Ascending aorta (tissue), 2 donors: ENCODE measurements around the gene LARP4. TPM values are rescaled to one million over a fixed set of nuclear protein-coding genes. Genes with fewer than 3 reads are reported as not detected.
"Not testable (repeated sequence)": the region's sequence is repeated elsewhere in the genome, so short reads cannot be mapped to it uniquely, and the experiment has no call there.

Experiments
- DNase-seq, 2 donors: peaks; one replicate each; pipeline ENCODE4 v3.0.0-alpha.2; 2019; ENCODE audit warnings: low spot score in 2 of 2
- H3K27ac ChIP-seq, 2 donors: fragments of 200-600 bp; sonication (generic); one replicate each; pipeline ENCODE4 v1.5.1; 2016 to 2017; ENCODE audit warnings: mild to moderate bottlenecking in 1 of 2
- H3K27me3 ChIP-seq: fragments of 200-600 bp; sonication (generic); one replicate; pipeline ENCODE4 v1.5.1; 2017
- H3K36me3 ChIP-seq, 2 donors: fragments of 200-600 bp; sonication (generic); one replicate each; pipeline ENCODE4 v1.5.1; 2016
- H3K4me1 ChIP-seq, 2 donors: fragments of 200-600 bp; sonication (generic); one replicate each; pipeline ENCODE4 v1.5.1; 2016 to 2017; ENCODE audit warnings: mild to moderate bottlenecking in 1 of 2
- H3K4me3 ChIP-seq, 2 donors: fragments of 200-600 bp; sonication (generic); one replicate each; pipeline ENCODE4 v1.5.1; 2016 to 2017; ENCODE audit warnings: mild to moderate bottlenecking in 1 of 2
- H3K9me3 ChIP-seq, 2 donors: fragments of 200-600 bp; sonication (generic); one replicate each; pipeline ENCODE4 v1.5.1; 2016
- intact Hi-C: fragments of 100-400 bp; cut with DNase I; formaldehyde crosslinking; loops from one replicate; pipeline ENCODE4 v1.15.1; 2023
- total RNA-seq: library from RNA; depleted of rRNA; stranded (reverse); fragments of >200 nt; gene quantifications from one replicate; pipeline ENCODE4 v1.1.0, GENCODE V29; 2016
- TF ChIP-seq, protein P1 (sequence below), 3 experiments: fragments of 200-600 bp in 2 of 3; fragments of 450-650 bp in 1 of 3; sonication (generic) in 2 of 3; IDR thresholded peaks; one replicate each; pipeline ENCODE4 v1.5.1; 2016 to 2019; ENCODE audit warnings: antibody characterized with exemption in 3 of 3, mild to moderate bottlenecking in 1 of 3, moderate library complexity in 1 of 3

Gene LARP4
- total RNA-seq, 1 donor from 2014 or later: 45.7 TPM

DNA sequence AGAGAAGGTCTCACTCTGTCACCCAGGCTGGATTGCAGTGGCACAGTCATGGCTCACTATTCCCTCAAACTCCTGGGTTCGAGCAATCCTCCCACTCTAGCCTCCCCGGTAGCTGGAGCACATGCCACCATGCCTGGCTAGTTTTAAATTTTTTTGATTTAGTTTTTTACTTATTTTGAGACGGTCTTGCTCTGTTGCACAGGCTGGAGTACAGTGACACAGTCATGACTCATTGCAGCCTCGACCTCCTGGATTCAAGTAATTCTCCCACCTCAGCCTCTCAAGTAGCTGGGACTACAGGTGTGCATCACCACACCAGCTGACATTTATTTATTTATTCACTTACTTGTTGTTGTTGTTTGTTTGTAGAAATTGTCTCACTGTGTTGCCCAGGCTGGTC is 81.9 kb downstream of the LARP4 start:
- Histone ChIP-seq H3K36me3 (no peaks in the 10 kb centered on the region), H3K4me3 (no peak overlapping the region), H3K9me3 (no peaks in the 10 kb centered on the region), H3K27me3 (no peaks in the 10 kb centered on the region), H3K4me1 (no peaks in the 10 kb centered on the region), H3K27ac (no peak overlapping the region)
- intact Hi-C loops: no loop called here
- no peak for DNase-seq
- TF ChIP-seq, protein P1, sequence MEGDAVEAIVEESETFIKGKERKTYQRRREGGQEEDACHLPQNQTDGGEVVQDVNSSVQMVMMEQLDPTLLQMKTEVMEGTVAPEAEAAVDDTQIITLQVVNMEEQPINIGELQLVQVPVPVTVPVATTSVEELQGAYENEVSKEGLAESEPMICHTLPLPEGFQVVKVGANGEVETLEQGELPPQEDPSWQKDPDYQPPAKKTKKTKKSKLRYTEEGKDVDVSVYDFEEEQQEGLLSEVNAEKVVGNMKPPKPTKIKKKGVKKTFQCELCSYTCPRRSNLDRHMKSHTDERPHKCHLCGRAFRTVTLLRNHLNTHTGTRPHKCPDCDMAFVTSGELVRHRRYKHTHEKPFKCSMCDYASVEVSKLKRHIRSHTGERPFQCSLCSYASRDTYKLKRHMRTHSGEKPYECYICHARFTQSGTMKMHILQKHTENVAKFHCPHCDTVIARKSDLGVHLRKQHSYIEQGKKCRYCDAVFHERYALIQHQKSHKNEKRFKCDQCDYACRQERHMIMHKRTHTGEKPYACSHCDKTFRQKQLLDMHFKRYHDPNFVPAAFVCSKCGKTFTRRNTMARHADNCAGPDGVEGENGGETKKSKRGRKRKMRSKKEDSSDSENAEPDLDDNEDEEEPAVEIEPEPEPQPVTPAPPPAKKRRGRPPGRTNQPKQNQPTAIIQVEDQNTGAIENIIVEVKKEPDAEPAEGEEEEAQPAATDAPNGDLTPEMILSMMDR (IDR thresholded peaks at IDR 0.05): no peak

GRCh38 chr12:50483488-50483887 is 82.8 kb downstream of the LARP4 start:
- TF ChIP-seq, protein P1 (IDR thresholded peaks at IDR 0.05): no peak
- Histone ChIP-seq H3K9me3 (no peaks in the 10 kb centered on the region), H3K4me1 (no peaks in the 10 kb centered on the region), H3K27me3 (no peaks in the 10 kb centered on the region), H3K4me3 (no peak overlapping the region), H3K27ac (no peak overlapping the region), H3K36me3 (no peaks in the 10 kb centered on the region)
- intact Hi-C loops: no loop called here
- no peak for DNase-seq

GRCh38 chr12:50488801-50489200 is 88.1 kb downstream of the LARP4 start:
- Histone ChIP-seq H3K4me3 (no peak overlapping the region), H3K27ac (no peak overlapping the region), H3K4me1 (no peaks in the 10 kb centered on the region), H3K36me3 (no peaks in the 10 kb centered on the region), H3K27me3 (no peaks in the 10 kb centered on the region), H3K9me3 (peaks cover 0 to 9% of the 10 kb centered on the region in 2 donors)
- no peak for DNase-seq
- TF ChIP-seq, protein P1 (IDR thresholded peaks at IDR 0.05): no peak
- intact Hi-C loops: no loop called here

DNA sequence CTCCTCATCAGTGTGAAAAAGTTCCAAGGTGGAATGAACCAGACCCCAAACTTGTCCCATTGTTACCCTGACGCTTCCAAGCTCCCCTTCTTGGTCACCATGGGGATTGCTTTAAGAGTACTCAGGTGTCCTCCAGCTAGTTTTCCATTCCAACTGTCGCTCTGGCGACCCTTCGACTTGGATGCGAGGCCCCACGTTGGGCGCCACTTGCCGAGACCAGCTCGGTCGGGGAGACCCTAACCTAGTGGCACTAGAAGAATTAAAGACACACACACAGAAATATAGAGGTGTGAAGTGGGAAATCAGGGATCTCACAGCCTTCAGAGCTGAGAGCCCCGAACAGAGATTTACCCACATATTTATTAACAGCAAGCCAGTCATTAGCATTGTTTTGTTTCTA is 97.4 kb downstream of the LARP4 start:
- intact Hi-C loops, H3K4me1 ChIP-seq, H3K4me3 ChIP-seq, H3K27ac ChIP-seq, DNase-seq, H3K27me3 ChIP-seq, H3K36me3 ChIP-seq: not testable (repeated sequence)
- peaks cover 25 to 41% of the 10 kb centered on the region in 2 donors for H3K9me3 ChIP-seq

- H3K9me3 ChIP-seq: peaks cover 0 to under 1% of the 10 kb centered on the region in 2 donors
- peak within 1 kb of the TSS; percentile 54 to 85 for H3K4me3 ChIP-seq
- H3K27ac ChIP-seq: peak within 1 kb of the TSS; percentile 86 to 92
- TF ChIP-seq, protein P1 (IDR thresholded peaks at IDR 0.05): peak; percentile 87 to 98 (median 91)
- peaks cover 2 to 22% of the 10 kb centered on the region in 2 donors for H3K4me1 ChIP-seq
- intact Hi-C loops: loop anchor here (1.0 to 10.0 kb wide), 3 partner anchors 133 to 520 kb away; partner anchors contain the start of genes RACGAP1 and SLC11A2
- peak; percentile 82 to 97 for DNase-seq
- H3K27me3 ChIP-seq: no peaks in the 10 kb centered on the region
- H3K36me3 ChIP-seq: no peaks in the 10 kb centered on the region
These were observed 104.4 kb downstream of the LARP4 start, which contains the start of gene DIP2B for GRCh38 chr12:50504798-50505674. Gene DIP2B, plus strand, starts transcription at chr12:50504985. Its CDS starts 156 bp downstream, at chr12:50505141.
